Retina (tissue), 1 donor: ENCODE results near the gene DPP6.
"Not testable (repeated sequence)": the region's sequence is repeated elsewhere in the genome, so short reads cannot be mapped to it uniquely, and the experiment has no call there.

Source experiments
- DNase-seq: peaks from one replicate; pipeline ENCODE4 v3.0.0-alpha.2; 2016

The DPP6 gene

DNA sequence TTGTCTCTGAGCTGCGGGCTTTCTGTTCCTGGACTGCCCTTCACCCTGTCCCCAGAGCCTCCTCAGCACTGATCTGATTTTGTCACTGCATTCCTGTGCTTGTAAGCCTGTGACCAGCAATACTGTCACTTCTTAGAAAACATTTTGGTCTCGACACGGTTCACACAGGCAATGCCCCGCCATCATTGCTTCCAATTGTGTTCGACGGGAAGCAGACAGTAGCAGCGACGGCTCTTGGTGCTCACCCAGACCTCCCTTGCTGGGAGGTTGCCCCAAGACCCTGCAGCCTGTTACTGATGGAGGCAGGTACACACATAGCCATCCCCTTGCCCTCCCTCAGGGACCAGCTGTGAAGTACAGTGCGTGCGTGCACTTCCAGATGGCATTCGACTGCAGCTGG, 99.1 kb downstream of the DPP6 start:
- DNase-seq = not testable (repeated sequence)

DNA sequence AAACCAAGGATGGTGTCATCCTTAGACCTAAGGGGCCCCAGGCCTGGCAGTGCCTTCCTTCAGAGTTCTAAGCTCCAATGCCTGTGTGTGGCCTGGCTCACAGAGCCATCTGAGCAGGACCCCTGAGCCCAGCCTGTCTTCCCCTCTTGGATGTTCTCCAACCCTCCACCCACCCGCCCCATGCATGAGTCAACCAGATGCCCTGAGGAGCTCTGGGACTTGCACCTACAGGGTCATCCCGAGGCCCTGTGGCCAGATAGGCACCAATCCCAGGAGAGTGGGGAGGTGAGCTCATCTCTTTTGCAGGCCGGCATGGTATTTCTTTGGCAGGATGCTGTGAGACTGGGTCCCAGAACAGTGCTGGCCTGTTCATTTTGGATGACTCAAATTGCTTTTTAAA, 103.7 kb downstream of the DPP6 start:
- DNase-seq = not testable (repeated sequence)

DNA sequence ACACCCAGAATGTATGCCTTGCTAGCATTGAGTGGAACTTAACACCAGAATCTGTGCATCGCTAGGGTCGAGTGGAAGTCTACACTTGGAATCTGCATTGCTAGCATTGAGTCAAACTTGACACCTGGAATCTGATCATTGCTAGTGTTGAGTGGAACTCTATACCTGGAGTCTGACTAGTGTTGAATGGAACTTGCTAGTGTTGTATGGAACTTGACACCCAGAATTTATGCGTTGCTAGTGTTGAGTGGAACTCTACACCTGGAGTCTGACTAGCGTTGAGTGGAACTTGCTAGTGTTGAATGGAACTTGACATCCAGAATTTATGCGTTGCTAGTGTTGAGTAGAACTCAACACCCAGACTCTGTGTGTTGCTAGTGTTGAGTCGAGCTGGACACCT, 110.7 kb downstream of the DPP6 start:
- not testable (repeated sequence) for DNase-seq

DNA sequence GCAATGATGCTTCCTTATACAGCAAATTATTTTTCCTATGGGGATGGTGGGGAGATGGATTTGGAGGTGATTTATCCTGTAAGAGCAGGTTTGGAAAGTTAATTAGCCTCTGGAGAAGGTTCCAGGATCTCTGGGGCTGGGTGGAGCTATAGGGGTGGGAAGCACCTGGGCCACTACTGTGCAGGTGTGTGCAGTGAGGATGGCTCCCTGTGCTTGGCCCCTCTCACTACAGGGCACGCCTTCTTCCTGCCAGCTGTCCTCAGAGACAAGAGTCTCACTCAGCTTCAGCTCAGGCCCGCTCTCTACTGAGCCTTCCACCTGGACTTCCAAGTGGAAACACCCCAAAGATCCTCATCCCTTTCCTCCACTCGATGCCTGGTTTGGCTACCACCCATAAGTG, 111.4 kb downstream of the DPP6 start:
- not testable (repeated sequence) for DNase-seq

DNA sequence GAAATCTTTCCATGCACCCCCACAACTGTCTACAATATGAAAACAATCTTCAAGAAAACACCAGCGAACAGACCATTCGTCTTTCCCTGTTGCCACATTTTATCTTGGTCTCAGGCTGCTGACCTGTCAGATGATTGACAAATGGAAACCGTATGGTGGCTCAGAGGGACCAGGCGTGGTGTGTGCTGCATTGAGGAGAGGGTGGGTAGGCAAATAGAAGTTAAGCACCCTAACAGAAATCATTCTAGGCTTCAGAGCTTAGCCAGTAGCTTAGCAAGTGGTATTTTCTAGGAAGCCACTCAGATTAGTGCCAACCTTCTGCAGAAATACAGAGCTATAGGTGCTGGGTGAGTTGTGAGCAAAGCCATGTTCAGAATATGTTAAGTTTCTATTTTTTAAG, 114.9 kb downstream of the DPP6 start:
- no peak for DNase-seq

DNA sequence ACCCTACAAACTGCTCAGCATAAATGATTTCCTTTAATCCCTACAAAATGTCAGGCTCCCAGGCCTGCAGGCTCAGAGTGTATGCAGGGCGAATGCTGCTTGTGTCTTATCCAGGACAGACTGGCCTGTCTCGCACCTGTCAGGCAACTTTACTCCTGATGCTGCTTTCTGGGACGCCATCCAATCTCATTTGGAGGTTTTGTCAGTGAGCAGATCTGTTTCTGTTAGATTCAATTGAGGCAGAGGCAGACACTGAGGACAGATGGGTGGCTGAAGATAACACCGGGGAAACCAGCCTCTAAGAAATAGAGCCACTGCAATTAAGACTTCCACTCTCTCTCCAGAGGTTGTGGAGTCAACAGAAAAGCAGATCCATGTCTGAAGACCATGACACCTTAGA, 115.6 kb downstream of the DPP6 start:
- no peak for DNase-seq

DNA sequence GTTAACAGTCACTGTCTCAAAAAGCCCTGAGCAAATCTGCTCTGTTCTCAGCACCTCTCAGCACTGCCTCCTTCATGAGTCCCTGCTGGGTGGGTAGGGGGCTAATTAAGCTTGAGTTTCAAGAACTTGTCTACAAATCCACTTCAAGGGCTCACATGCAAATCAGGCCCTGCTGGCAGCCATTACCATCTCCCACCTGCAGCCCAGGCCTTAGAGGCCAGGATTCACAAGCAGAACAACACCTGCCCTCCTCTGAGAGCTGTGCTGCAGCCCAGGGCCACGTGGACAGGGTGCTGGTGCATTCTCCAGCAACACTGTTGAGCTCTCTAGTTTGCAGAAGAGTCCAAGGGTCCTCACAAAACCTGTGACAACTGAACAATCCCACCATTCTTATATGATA, 119.2 kb downstream of the DPP6 start:
- DNase-seq = no peak

DNA sequence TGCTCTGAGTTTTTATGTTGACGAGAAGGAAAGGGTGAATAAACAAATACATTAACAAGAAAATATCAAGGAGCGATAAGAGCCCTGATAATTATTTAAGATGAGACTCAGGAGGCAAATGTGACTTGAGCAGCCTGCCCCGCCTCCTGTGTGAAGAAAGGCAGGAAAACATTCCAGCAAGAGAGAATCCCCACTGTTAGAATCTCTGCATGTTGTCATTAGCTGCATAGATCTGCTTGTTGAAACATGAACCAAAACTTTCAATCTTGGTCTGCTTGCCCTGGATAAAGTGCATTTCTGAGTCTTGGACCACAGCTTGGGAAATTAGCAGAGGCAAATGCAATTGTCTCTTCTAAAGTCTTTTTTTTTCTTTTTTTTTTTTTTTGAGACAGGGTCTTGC, 120.0 kb downstream of the DPP6 start:
- DNase-seq = no peak

DNA sequence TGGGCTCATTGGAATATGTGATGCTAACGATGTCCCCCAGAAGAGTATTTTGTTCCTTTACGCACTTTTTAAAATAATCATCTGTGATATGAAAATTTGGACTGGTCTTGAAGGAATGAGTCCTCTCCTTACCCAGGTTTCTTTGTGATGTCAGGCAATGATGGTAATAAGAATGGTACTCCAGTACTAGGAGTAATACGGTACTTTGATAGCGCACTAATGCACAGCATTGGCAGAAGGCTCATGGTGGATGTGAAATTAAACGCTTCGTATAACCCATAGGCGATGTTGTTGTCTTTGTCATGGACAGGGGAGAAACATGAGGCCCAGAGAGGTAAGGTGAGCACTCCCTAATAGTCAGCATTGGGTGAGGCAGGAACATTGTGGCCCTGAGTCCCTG, 125.4 kb downstream of the DPP6 start:
- DNase-seq = no peak

DNA sequence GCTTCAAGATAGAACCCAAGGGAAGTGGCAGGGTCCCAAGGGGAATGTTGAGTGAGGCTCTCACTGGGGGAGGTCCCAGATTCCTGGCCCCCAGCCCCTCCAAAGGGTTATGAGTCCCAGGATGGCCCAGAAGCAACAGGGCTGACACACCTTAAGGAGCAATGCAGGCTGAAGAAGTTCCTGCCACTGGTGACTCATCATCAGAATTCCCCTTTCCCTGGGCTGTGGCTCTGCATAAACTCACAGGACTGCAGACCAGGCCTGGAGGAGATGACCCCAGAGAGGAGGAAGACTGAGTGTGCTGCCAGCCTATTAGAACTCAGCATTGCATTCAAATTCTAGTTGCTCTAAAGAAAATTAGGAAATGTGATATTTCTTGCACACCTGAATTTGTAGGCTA, 126.7 kb downstream of the DPP6 start:
- DNase-seq = no peak

DNA sequence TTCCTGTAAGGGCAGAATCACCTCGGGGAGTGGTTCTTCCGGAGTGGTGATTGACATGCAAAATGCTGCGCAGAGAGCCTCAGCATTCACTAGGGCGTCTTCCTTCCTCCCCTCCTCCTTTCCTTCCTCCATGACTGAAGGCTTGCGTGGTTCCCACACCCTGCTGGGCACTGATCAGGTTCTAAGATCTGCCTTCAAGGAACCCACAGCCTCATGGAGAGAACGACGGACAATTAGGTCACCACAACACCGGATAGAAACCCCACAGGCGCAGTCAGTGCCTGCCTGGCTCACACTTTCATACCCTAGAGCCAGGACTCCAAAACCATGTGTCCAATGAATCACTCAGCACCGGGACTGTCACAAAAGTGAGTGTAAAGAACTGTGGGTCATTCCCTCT, 131.3 kb downstream of the DPP6 start:
- no peak for DNase-seq

DNA sequence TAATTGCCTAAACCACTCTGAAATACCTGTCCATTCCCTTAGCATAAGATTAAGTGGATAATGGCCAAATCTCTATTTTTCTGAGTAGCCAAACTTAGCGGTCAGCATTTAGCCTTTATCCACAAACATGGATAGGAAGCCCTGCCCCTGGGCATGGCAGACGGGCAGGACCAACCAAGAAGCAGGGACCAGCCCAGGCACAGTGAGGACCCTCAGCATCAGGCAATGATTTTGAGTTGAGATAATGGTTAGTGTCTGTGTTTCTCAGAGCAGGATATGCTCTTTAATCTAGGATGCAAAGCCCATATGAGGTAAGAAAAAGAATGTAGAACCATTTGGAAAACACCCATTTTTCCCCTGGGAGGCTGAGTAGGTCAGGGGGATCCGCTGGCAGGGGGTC, 131.7 kb downstream of the DPP6 start:
- no peak for DNase-seq

DNA sequence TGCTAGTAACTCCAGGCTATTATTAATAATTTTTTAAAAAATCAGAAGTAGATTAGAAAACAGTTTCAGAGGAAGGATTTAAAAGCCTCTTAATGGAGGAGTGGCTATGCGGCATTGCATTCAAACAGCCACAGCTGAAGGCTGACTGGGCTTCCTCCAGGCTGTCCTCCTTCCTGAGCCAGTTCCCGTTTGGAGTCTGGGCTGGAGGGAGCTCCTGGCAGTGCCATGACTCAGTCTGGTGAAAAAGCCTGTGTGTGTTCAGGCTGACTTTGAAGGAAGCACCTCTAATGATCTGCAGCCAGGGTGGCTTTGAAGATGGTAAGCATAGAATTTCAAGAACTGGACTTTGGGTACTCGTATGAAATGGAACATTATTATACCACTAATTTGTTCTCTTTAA, 134.6 kb downstream of the DPP6 start:
- DNase-seq = no peak

DNA sequence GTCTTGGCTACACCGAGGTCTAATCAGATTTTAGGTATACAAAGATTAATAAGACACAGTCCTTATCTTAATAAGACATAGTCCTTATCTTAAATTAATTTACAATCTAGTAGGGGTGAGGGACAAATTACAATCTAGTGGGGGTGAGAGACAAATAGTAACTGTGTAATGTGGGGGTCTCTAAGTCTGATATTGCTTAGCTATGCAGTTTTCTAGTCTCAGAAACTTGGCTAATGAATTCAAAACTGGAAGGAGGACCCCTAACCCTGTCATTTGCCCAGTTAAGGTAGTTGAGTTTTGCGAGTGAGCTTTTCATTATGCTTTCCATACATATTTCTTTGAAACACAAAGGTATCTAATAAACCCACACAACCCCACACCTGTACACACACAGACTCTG, 136.1 kb downstream of the DPP6 start:
- no peak for DNase-seq

DNA sequence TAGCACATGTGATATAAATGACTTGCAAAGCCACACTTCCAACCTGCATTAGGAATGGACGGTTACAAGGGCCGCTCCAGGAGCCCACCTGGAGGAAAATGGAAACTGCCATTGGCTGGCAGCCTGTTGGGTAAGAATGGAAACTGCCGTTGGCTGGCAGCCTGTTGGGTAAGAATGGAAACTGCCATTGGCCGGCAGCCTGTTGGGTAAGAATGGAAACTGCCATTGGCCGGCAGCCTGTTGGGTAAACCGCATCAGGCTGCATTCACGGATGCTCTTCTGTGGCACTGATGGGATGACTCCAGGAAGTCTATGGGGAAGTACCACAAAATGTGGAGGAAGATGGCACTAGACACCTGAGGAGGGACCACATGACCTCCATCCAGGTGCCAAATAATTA, 143.1 kb downstream of the DPP6 start:
- DNase-seq = no peak

DNA sequence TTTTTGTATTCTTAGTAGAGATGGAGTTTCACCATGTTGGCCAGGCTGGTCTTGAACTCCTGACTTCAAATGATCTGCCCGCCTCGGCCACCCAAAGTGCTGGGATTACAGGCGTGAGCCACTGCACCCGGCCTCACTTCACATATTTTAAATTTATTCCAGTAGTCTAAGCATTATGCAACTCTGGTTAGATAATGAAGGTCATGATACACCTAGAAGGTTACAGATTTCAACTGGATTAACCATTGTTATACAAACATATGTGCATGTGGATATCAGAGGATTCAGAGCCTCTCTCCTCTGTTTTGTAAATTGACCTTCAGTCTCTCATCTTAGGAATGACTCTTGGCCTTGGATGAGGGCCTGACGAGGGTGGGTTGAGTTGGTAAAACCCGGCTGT, 146.3 kb downstream of the DPP6 start:
- DNase-seq = no peak

DNA sequence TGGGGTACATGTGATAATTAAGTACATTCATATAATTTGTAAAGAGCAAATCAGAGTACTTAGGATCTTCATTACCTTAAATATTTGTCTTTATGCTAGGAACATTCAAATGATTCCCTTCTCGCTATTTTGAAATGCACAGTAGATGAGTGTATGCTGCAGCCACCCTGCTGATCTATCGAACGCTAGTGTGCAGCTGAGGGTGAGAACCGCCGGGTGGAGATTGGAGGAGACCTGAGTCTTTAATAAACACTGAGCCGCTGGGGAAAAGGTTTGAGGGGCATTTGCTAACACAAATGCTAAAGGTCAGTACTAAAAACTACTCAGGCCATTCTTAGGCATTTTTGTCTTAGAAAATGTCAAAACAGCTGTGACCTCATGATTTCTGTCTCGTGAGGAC, 148.0 kb downstream of the DPP6 start:
- peak; percentile 30 for DNase-seq

DNA sequence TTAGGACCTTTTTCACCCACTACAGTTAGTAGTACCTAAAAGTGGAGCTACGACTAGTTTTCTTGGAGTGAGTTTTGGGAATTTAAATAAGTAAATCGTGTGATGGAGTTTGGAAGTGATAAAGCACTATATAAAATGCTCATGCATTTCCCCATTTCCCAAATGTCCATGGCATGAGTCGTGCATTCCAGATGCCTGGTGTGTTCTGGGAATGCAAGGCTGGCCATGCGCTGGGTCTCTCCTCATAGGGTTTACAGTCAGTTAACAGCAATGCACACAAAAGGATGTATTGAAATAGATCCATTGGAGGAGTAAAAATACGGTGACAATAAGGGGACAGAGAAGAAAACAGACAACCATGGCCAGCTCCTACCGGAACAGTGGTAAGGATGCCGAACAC, 149.8 kb downstream of the DPP6 start:
- DNase-seq = no peak

DNA sequence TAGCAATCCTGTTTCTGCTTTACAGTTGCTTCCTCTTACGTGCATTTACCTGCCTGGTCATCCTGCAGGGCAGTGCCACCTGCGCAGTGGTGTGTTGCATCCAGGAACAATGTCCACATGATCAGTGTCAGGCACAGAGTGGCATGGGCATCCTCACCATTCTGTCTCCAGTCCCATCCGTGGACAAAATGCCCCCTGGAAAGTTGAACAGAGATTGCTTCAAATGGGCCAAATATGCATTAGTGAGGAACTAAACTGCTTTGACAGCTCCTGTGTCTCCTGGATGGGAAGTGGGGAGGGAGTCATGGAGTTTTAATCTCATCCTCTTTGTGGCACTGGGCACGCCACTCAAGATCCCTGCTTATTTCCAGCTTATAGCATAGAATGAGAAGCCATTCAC, 151.8 kb downstream of the DPP6 start:
- no peak for DNase-seq

DNA sequence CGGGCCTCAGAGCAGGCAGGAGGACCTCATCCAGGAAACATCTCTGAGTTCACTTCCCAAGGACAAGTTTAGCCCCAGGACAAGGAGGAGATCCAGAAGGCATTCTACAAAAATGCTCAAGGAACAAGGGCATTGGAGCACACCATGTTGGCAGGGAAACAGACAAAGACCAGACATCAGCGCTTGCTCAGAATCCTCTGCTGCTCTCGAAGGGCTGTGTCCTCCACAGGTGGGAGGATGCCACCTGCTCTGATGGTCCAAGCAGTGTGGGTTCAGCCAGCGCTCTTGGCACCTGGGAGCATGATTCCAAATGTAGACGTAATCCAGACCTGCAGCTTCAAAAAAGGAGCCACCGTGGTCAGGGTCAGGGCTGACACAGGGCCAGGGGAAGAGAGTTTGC, 160.7 kb downstream of the DPP6 start:
- no peak for DNase-seq

DNA sequence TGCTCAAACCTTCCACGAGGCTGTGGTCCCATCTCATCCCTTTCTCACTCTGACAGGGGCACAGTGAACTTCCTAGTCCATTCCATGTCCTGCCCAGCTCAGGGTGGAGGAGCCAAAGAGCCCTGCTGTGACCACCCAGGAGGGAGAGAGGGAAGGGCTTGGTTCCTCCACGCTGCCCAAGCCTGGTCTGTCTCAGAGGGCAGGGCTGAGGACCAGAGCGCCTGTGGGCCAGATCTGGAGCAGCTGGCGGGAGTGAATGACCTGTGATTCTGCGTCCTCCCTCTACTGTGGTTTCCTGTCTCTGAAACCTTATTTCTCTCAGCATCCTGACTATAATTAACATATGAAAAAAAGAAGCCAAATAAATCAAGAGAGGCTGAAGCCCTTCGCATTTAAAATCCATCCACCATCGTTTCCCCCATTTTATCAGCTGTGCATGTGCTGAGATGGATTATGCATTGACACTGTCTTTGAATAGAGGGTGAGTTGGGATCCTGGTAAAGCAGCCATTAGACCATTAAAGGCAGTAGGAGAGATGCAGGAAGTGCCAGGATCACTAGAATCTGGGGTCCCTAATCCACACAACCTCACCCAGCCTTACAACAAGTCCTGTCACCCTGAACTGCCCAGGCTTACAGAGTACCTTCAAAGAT, 165.6 kb downstream of the DPP6 start:
- no peak for DNase-seq

DNA sequence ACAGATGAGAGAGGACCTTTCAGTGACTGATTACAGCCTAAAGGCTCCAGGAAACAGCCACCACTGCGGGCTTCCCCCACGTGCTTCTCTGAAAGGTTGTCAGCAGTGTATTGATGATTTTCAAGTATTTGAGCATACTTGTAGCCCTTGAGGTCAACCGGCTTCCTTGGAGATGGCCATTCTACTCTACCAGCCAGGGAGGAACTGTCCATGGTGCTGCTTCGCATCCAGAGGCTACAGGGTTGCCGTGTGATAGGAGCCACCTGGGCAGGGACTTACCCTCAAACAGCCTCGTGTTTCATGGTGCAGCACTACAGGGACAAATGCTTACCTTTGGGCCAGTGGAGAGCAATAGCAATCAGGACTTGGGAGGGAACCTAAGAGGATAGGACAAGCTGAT, 179.5 kb downstream of the DPP6 start:
- DNase-seq = no peak

DNA sequence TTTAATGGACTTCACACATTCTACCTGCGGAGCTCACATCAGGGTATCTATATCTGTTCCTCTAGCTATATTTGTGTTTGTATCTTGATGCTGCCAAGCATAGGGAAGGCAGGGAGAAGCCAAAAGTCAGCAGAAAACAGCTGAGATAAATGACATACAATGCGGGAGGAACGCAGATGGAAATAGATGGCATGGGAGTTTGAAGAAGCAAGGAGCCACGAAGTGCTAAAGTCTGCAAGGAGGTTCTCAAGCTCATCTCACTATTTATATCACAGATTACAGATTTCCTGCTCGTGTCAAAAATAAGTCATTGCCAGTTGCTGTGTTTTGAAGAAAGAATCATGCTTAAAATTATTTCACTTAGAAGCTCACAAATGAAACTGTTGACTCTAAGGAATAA, 180.5 kb downstream of the DPP6 start:
- DNase-seq = no peak

DNA sequence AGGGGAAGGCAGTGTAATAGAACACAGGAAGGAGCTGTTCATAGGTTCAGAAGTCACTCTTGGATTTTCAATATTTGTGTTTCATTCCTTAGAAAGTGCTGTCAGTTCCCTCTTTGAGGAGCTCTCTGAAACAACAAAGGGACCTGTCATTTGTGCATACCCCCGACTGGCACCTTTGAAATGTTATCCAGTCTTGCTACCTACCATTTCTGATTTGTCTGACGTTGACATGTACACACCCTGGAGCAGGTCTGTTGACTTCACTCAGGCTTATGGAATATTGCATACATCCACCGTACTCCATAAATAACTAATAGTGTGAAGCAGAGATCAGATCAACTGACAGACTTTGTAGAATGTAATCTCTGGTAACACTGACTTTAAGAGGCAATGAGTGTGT, 189.8 kb downstream of the DPP6 start:
- no peak for DNase-seq

DNA sequence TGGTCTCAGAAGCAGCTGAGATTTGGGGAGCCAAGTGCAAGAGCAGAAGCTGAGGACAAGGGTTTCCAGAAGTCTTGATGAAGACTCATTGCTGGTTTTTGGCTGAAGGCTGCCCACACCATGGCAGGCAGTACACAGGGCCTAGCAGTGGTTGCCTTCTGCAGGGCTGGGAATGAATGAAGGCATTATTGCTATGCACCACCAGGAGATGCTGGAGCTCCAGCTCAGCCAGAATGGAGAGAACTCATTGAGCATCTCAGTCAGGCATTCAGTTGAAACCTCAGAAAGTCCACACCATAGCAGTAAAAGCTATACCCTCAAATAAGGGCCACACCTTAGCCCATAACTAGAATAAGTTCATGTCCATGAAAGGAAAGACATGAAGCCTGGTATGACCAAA, 190.5 kb downstream of the DPP6 start:
- DNase-seq = no peak

DNA sequence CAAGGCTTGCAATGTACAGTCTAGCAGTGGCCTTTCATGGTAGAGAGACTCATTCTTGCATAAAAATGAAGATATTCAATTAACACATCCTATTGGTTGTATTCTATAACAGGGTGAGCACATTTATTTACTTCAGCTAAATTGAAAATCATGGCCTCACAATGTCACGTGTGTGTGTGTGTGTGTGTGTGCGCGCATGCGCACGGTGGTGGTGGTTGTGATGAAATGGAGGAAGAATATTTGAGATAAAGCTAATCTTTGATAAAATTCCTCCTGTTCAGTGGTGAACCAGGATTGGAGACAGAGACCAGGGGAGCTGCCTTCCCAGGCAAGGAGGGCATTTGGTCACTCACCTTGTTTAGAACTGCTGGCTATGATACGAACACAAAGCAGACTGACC, 199.8 kb downstream of the DPP6 start:
- DNase-seq = no peak
